ENCODE measurements around the gene MSI2.

- TF ChIP-seq POLR2AphosphoS5 (IDR thresholded peaks at IDR 0.05; ENCODE audit: low read depth, low read length) (no peak), POLR2A (IDR thresholded peaks at IDR 0.05; ENCODE audit: low read depth, low read length) (no peak), TAF1 (IDR thresholded peaks at IDR 0.05; ENCODE audit: borderline replicate concordance, low read depth, low read length) (no peak)
Measured at GRCh38 chr17:57273490-57273889, 17.2 kb downstream of the MSI2 start.
